RWPE2 (cell line): ENCODE results near the gene STARD9.

Source experiments
- ATAC-seq: fragments of 200-7000 bp; cut with Tn5 transposase; 3 replicates; pipeline ENCODE4 v1.9.1; 2021; ENCODE audit warnings: low read depth
- DNase-seq: peaks from one replicate; pipeline ENCODE4 v3.0.0-alpha.2; 2020; ENCODE audit warnings: low spot score
- H3K27ac ChIP-seq: fragments of 450-650 bp; 2 replicates; pipeline ENCODE4 v1.5.1; 2017; ENCODE audit warnings: mild to moderate bottlenecking; ENCODE audit not compliant: poor library complexity, severe bottlenecking
- H3K27me3 ChIP-seq: fragments of 250-450 bp; sonication (Bioruptor Pico); 2 replicates; pipeline ENCODE4 v1.5.1; 2021; ENCODE audit warnings: mild to moderate bottlenecking, moderate library complexity; ENCODE audit not compliant: insufficient read depth, poor library complexity, severe bottlenecking
- H3K36me3 ChIP-seq: fragments of 250-450 bp; sonication (Bioruptor Pico); 2 replicates; pipeline ENCODE4 v1.5.1; 2020; ENCODE audit warnings: low read depth, mild to moderate bottlenecking, moderate library complexity
- H3K4me1 ChIP-seq: fragments of 250-450 bp; sonication (Bioruptor Pico); 2 replicates; pipeline ENCODE4 v1.5.1; 2021; ENCODE audit warnings: mild to moderate bottlenecking, moderate library complexity; ENCODE audit not compliant: insufficient read depth, poor library complexity, severe bottlenecking
- H3K4me3 ChIP-seq: fragments of 250-450 bp; sonication (Bioruptor Pico); 2 replicates; pipeline ENCODE4 v1.5.1; 2021; ENCODE audit warnings: mild to moderate bottlenecking, moderate library complexity; ENCODE audit not compliant: severe bottlenecking
- H3K9me3 ChIP-seq: fragments of 250-450 bp; sonication (Bioruptor Pico); 2 replicates; pipeline ENCODE4 v1.5.1; 2021; ENCODE audit warnings: mild to moderate bottlenecking, moderate library complexity; ENCODE audit not compliant: severe bottlenecking
- CTCF ChIP-seq: fragments of 450-650 bp; IDR thresholded peaks from one replicate; pipeline ENCODE4 v1.5.1; 2017; ENCODE audit warnings: mild to moderate bottlenecking, moderate library complexity; ENCODE audit not compliant: poor library complexity, severe bottlenecking

Gene STARD9

GRCh38 chr15:42608752-42609488 lies 33.5 kb downstream of the STARD9 start:
- Histone ChIP-seq H3K9me3 (no peaks in the 10 kb centered on the region), H3K4me1 (no peaks in the 10 kb centered on the region), H3K4me3 (no peak overlapping the region), H3K27me3 (no peaks in the 10 kb centered on the region), H3K36me3 (no peaks in the 10 kb centered on the region), H3K27ac (no peak overlapping the region)
- DNase-seq (no peak), ATAC-seq (no peak)
- TF ChIP-seq CTCF = no peak

- ATAC-seq (no peak), DNase-seq (no peak)
- Histone ChIP-seq H3K4me1 (no peaks in the 10 kb centered on the region), H3K4me3 (no peak overlapping the region), H3K9me3 (no peaks in the 10 kb centered on the region), H3K27me3 (no peaks in the 10 kb centered on the region), H3K27ac (no peak overlapping the region), H3K36me3 (no peaks in the 10 kb centered on the region)
- no peak for TF ChIP-seq CTCF
Measured at GRCh38 chr15:42611532-42611931, 36.1 kb downstream of the STARD9 start.

- ATAC-seq = no peak
- H3K9me3 ChIP-seq = no peaks in the 10 kb centered on the region
Measured at GRCh38 chr15:42612367-42612912, 37.0 kb downstream of the STARD9 start.

GRCh38 chr15:42616107-42616506 lies 40.7 kb downstream of the STARD9 start:
- Histone ChIP-seq H3K4me1 (no peaks in the 10 kb centered on the region), H3K9me3 (no peaks in the 10 kb centered on the region), H3K4me3 (no peak overlapping the region), H3K27ac (no peak overlapping the region), H3K27me3 (no peaks in the 10 kb centered on the region), H3K36me3 (no peaks in the 10 kb centered on the region)
- TF ChIP-seq CTCF = no peak
- DNase-seq (no peak), ATAC-seq (no peak)

More at GRCh38 chr15:42612367-42612912, 37.0 kb downstream of the STARD9 start:
- H3K27ac ChIP-seq = no peak overlapping the region
- no peak overlapping the region for H3K4me3 ChIP-seq
- H3K27me3 ChIP-seq = no peaks in the 10 kb centered on the region
- no peak for DNase-seq
- no peaks in the 10 kb centered on the region for H3K4me1 ChIP-seq
- H3K36me3 ChIP-seq = no peaks in the 10 kb centered on the region
- TF ChIP-seq CTCF = no peak
